ENCODE measurements around the gene PLCXD1. TPM values are rescaled to one million over a fixed set of nuclear protein-coding genes. Genes with fewer than 3 reads are reported as not detected.

The PLCXD1 gene
- total RNA-seq, 2 donors from 2014 or later = 2.2 to 3.0 TPM

DNA sequence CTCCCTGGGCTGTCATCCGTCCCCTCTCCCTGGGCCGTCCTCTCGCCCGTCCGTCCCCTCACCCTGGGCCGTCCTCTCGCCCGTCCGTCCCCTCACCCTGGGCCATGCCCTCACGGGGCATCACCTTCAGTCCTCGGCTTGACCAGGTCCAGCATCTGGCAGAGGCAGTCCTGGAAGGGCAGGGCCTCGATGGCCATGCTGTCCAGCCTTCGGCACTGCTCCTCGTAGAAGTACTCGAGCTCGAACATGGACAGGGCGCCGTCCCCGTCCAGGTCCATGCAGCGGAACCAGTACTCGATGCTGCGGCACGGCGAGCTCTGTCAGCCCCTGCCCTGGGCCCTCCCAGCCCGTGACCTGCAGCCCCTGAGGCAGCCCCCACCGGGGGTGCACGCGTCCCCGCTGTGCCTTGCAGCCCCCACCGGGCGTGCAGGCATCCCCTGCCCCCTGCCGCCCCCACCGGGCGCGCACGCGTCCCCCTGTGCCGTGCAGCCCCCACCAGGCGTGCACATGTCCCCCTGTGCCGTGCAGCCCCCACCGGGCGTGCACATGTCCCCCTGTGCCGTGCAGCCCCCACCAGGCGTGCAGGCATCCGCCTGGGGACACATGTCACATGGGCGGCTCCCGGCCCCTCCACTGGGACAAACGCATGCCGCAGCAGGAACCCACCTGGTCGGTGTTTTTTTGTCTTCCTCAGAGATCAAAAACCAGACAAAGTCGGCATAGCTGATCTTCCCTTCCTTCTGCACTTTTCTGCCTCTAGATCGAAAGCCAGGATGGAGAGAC lies 59.7 kb downstream of the PLCXD1 start:
- Histone ChIP-seq H3K9me3 (no peaks in the 10 kb centered on the region), H3K36me3 (peaks cover 30% of the 10 kb centered on the region), H3K27me3 (no peaks in the 10 kb centered on the region), H3K4me1 (no peaks in the 10 kb centered on the region), H3K27ac (no peak overlapping the region), H3K4me3 (no peak overlapping the region)
- DNase-seq (ENCODE audit: low spot score) = no peak
- TF ChIP-seq, protein P1, sequence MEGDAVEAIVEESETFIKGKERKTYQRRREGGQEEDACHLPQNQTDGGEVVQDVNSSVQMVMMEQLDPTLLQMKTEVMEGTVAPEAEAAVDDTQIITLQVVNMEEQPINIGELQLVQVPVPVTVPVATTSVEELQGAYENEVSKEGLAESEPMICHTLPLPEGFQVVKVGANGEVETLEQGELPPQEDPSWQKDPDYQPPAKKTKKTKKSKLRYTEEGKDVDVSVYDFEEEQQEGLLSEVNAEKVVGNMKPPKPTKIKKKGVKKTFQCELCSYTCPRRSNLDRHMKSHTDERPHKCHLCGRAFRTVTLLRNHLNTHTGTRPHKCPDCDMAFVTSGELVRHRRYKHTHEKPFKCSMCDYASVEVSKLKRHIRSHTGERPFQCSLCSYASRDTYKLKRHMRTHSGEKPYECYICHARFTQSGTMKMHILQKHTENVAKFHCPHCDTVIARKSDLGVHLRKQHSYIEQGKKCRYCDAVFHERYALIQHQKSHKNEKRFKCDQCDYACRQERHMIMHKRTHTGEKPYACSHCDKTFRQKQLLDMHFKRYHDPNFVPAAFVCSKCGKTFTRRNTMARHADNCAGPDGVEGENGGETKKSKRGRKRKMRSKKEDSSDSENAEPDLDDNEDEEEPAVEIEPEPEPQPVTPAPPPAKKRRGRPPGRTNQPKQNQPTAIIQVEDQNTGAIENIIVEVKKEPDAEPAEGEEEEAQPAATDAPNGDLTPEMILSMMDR (IDR thresholded peaks at IDR 0.05) = no peak

DNA sequence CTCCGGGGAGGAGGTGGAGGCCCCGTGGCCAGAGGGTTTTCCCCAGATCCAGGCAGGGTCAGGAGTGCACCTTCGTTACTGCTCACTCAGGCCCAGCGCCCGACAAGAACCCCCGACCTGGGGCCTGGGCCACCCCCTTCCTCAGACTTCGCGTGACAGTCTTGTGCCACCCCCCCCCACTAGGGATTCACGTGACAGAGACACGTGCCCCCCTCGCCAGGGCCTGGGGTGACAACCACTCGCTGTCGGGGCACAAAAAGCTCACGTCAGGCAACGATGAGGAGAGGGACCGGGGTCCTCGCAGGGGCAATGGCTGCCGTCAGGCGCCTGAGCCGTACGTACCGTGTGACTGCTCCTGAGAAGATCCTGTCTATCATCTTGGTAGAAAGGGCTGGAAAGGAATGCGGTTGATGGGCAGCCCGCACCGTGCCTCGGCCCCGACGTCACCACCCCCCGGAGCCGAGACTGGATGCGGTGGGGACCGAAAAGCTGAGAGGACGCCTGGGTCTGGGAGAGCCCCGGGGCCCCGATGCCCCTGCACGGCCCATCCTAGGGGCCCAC lies 60.4 kb downstream of the PLCXD1 start:
- no peaks in the 10 kb centered on the region for H3K27me3 ChIP-seq
- no peaks in the 10 kb centered on the region for H3K9me3 ChIP-seq
- H3K4me1 ChIP-seq = no peaks in the 10 kb centered on the region
- no peak overlapping the region for H3K27ac ChIP-seq
- DNase-seq (ENCODE audit: low spot score) = no peak
- TF ChIP-seq, protein P1 (IDR thresholded peaks at IDR 0.05) = no peak
- H3K4me3 ChIP-seq = no peak overlapping the region
- H3K36me3 ChIP-seq = peaks cover 30% of the 10 kb centered on the region

DNA sequence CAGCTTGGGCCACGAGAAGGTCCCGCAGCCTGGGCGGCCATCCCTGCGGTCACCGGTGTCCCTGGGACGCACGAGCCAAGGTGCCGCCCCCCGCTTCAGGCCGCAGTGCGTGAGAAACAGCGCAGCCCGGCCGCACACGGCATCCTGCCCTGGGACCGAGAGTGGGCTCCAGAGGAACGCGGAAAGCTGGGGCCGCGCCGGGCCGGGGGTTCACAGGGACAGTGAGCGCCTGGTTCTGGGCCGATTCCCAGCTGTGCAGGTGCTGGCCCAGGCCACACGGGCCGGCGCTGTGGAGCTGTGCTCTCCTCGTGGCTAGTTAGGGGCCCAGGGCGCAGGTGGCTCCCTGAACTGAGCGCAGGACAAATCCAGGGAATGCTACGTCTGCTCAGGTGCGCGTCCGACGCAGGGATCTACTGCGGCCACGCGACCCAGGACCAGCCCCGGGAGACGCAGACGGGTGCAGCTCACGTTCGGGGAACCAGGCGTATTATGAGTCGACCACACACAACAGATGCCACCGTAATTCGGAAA lies 63.3 kb downstream of the PLCXD1 start:
- H3K9me3 ChIP-seq = no peaks in the 10 kb centered on the region
- H3K27me3 ChIP-seq = no peaks in the 10 kb centered on the region
- H3K27ac ChIP-seq = no peak overlapping the region
- H3K4me1 ChIP-seq = peaks cover 0 to 5% of the 10 kb centered on the region in 2 donors
- TF ChIP-seq, protein P1 (IDR thresholded peaks at IDR 0.05) = no peak
- H3K36me3 ChIP-seq = peaks cover 24% of the 10 kb centered on the region
- no peak overlapping the region for H3K4me3 ChIP-seq
- DNase-seq (ENCODE audit: low spot score) = no peak

DNA sequence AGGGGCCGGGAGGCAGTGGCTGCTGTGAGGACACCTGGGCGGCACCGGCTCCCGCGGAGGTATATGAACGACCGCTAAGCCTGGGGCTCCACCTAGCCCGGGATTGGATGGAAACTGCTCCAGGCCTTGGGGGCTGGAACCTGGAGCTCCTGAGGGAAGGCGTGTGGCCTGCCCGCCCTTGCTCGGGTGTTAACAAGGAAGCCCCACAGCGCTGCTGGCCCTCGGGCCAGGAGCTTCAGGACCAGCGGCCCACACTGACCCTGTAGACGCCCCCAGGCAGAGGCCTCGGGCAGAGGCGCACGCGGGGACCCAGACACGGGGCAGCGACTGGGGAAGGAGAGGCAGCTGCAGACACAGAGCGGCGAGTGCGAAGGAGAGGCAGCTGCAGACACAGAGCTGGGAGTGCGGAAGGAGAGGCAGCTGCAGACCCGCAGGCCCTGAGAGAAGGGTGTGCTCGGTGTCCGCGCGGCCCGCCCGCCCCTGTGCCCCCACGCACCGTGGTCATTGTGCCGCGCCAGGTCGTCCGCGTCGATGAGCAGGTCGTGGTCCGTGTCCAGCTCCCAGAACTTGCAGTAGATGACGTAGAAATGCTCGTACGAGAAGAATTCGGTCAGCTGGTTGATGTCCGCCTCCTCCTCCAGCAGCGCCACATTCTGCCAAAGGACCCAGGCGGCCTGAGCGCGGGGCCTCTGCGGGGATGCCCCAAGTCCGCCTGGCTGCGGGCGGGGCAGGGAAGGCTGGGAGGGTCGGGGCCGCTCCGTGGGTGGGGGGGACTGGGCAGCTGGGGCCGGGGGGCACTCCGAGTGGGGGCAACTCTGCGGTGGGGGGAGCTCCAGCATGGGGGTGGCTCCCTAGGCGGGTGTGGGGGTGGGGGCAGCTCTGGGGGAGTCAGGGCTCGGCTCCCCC lies 64.1 kb downstream of the PLCXD1 start:
- Histone ChIP-seq H3K36me3 (peaks cover 24% of the 10 kb centered on the region), H3K4me1 (peaks cover 0 to 9% of the 10 kb centered on the region in 2 donors), H3K4me3 (no peak overlapping the region), H3K27ac (no peak overlapping the region), H3K9me3 (no peaks in the 10 kb centered on the region), H3K27me3 (no peaks in the 10 kb centered on the region)
- TF ChIP-seq, protein P1 (IDR thresholded peaks at IDR 0.05) = no peak
- DNase-seq (ENCODE audit: low spot score) = no peak

DNA sequence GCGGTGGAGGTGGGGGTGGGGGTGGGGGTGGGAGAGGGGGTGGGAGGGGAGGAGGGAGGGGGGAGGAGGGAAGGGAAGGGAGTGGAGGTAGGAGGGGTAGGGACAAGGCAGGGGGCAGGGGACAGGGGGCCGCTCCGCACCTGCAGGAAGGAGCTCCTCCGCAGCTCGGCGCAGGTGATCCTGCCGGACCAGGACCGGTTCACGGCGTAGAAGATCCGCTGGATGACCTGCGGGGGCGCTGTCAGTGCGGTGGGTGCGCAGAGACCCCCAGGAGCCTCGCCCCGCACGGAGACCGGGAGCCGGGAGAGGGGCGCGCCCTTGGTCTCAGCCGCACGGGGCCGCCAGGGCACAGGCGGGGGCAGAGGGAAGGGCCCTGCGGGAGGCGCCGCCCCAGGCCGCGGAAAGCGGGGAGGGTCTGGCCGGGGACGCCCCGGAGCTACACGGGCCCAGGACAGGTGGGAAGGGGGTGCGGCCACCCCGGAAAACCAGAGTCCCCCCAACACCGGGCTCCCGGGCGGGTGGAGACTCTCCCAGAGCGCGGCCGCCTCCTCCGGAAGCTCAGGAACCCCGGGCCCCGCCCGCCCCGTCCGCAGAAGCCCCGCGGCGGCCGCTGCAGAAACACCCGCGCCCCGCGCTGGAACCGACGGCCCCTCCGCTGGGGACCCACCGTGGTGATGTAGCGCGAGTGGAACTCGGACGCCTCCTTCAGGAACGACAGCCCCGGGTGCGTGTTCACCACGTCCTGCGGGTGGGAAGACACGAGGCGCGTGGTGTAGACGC lies 65.0 kb downstream of the PLCXD1 start:
- H3K4me1 ChIP-seq = peaks cover 0 to 9% of the 10 kb centered on the region in 2 donors
- H3K9me3 ChIP-seq = no peaks in the 10 kb centered on the region
- no peaks in the 10 kb centered on the region for H3K27me3 ChIP-seq
- no peak overlapping the region for H3K27ac ChIP-seq
- TF ChIP-seq, protein P1 (IDR thresholded peaks at IDR 0.05) = no peak
- H3K4me3 ChIP-seq = no peak overlapping the region
- peaks cover 17% of the 10 kb centered on the region for H3K36me3 ChIP-seq
- DNase-seq (ENCODE audit: low spot score) = no peak

Measured in right atrium auricular region (tissue), 2 donors.